NCI-H1048 (cell line): ENCODE measurements around the gene PRR5L.

Experiments used
- DNase-seq: peaks from one replicate; lab custom pipeline; 2025; lab: John Stamatoyannopoulos, UW

The PRR5L gene

DNA sequence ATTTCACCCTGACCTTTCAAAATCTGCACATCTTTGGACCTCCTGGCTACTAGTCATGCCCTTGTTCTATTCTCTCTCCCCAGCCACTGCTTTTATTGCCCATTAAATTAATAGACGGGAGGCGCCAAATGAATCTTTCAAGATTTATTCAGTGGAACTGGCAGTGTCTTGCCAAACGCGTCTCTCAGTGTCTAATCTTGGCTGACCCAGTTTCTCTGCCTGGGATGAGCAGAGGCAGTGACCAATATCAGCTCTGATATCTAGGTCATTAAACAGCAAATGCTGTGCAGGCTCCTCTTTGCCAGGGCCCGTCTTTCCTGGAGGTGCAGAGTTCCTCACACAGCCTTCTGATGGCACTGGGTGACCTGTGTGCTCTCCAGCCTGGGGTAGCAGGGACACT lies 140.0 kb downstream of the PRR5L start:
- no peak for DNase-seq

GRCh38 chr11:36436589-36436988 lies 140.5 kb downstream of the PRR5L start:
- DNase-seq = no peak

DNA sequence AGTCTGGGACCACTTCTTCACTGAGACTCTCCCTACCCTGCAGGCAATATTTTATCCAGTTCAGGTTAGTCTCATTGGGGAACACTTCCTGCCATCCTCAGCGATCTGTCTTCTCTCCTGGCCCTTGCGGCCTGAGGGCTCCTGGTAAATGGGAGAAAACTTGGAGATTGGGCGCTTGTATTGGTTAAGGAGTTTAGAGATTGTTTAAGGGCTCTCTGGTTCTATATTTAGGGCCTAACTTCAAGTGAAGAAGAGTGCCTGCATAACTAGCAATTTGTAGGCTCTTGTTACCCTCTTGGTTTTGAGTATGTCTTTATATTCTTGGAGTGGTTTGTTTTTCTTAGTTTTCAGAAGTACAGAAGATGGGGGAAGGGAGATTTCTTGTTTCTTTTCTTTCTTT lies 141.3 kb downstream of the PRR5L start:
- DNase-seq = no peak

DNA sequence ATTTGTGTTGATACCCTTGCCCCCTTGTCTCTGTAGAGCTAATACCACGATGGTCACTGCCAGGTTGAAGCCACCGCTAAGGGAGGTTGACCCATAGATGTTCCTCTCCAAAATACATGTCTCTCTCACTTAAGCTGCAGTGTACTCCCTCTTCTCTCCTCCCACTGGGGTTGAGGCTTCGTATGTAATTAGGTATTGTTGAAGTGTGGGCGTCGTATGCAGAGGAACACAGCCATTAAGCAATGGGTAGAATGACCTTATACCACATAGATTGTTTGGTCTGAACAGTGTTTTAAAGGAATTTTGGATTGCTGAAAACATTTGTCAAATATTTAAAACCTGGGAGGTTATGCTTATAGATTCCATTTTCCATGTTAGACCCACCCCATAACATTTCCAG lies 142.0 kb downstream of the PRR5L start:
- DNase-seq = no peak

DNA sequence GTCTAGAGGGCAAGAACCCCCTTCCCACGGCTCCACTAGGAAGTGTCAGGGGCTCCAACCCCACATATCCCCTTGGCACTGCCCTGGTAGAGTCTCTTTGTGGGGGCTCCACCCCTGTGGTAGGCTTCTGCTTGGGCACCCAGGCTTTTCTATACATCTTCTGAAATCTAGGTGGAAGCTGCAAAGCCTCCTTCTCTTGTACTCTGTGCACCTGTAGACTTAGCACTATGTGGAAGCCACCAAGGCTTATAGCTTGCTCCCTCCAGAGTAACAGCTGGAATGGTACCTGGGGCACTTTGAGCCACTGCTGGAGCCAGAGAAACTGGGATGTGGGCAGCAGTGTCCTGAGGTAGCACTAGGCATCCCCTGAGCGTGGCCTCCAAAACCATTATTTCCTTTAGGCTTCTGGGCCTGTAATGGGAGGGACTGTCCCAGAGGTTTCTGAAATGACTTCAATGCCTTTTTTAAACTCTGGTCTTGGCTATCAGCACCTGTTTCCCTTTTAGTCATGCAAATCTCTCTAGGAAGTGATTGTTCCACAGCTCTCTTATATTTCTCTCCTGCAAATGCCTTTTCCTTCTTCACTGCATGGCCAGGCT lies 145.6 kb downstream of the PRR5L start:
- DNase-seq = no peak

DNA sequence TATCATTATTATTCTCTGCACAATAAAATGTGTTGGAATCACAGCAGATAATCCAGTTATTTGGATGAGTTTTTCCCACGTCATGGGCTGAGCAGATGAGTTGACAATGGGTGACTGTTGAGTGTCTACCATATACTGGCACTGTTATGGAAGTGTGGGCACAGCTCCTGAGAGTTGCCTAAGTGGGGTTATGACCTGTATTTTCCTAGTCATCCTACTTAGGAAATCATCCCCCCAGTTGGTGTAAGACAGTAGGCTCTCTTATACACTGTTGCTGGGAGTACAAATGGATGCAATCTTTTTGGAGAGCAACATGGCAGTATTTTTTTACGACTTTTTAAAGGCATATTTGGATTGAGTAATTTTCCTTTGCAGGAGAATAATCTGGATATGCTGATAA lies 147.6 kb downstream of the PRR5L start:
- no peak for DNase-seq

- DNase-seq = no peak
Measured at GRCh38 chr11:36446135-36446534, 150.0 kb downstream of the PRR5L start.

- DNase-seq = no peak
Measured at GRCh38 chr11:36447514-36447913, 151.4 kb downstream of the PRR5L start.

GRCh38 chr11:36447947-36448346 lies 151.9 kb downstream of the PRR5L start:
- DNase-seq = no peak

- no peak for DNase-seq
Measured at GRCh38 chr11:36449561-36450096, 153.5 kb downstream of the PRR5L start.

GRCh38 chr11:36450110-36450572 lies 154.1 kb downstream of the PRR5L start:
- no peak for DNase-seq

DNA sequence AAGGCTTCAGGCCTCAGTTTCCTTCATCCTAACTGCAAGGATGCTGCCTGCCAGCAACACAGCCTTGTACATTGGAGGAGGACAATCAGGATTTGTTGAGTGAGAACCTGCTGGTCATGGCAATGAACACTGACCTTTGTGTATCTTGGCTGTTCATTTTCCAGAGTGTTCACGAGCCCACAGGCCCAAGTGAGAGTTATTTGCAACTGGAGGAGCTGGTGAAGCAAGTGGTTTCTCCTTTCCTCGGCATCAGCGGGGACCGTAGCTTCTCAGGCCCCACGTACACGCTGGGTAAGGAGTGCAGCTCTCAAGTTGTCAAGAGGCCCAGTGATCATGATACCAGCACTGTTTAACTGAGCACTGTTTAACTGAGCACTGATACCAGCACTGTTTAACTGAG lies 155.0 kb downstream of the PRR5L start:
- no peak for DNase-seq

GRCh38 chr11:36451681-36452080 lies 155.6 kb downstream of the PRR5L start:
- no peak for DNase-seq

- DNase-seq = no peak
Measured at GRCh38 chr11:36452236-36452940, 156.3 kb downstream of the PRR5L start.

DNA sequence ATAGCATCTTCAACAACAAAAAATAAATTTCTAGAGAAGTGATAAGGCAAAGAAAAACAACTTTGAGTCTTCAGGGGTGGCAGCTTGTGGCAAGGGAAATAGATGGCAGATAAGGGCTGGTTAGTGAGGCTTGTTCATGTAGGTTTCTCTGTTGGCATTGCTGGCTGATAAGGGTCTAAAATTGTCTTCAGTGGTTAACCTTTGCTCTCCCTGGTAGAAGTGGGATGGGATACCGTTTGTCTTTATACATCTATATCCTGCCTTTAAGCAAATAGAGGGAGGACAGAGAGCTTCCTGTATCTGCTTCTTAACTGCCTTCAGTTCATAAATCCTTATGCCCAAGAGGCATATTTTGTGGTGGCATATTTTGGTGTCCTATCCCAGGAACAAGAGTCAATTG lies 156.9 kb downstream of the PRR5L start:
- no peak for DNase-seq

DNA sequence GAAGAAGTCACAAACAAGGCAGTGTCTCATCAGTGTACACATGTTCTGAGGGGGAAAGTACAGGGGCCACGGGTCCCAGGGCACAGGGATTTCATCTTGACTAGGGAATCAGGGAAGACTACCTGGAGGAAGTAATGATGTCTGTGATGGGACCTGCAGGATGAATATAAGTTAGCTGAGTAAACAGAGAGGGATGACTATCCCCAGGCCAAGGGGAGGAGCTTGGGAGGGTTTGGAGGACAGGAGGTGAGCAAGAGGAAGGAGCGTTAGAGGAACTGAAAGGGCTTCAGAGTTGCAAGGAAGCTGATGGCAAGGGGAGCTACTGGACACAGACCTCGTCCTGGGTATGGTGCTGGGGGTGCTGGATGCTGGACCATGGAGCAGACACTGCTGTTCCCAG lies 157.6 kb downstream of the PRR5L start:
- DNase-seq = no peak

- DNase-seq = no peak
Measured at GRCh38 chr11:36454551-36454940, 158.5 kb downstream of the PRR5L start.

DNA sequence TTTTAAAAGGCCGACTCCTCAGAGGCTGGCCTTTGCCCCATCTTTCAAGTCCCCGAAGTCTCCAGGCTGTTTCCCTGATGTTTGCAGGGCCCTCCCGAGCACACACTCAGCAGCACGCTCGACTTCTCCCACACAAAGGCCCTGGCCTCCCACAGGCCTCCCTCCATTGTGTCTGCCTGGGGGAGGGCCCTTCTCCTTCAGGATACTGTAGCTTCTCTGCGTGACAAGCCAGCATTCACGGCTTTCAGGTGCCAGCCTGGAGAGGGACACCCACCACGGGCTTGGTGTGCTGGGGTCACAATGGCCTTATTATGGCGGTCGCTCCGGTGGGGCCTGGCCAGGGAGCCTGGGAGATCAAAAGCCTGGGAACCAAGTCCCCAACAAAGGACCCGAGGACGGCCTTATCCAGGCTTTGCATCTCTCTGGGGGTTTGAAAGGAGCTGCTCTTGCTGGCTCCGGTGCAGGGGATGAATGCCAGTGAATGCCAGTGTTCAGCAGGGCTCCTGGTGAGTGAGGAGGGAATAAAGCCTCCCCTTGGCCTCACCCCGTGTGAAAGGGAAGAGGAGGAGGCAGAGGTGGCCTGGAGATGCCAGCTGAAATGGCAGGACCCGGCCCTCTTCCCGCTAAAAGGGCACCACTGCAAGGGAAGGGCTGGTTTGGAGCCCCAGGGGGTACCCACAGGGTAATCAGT lies 159.0 kb downstream of the PRR5L start:
- no peak for DNase-seq

GRCh38 chr11:36455658-36456111 lies 159.6 kb downstream of the PRR5L start:
- no peak for DNase-seq

DNA sequence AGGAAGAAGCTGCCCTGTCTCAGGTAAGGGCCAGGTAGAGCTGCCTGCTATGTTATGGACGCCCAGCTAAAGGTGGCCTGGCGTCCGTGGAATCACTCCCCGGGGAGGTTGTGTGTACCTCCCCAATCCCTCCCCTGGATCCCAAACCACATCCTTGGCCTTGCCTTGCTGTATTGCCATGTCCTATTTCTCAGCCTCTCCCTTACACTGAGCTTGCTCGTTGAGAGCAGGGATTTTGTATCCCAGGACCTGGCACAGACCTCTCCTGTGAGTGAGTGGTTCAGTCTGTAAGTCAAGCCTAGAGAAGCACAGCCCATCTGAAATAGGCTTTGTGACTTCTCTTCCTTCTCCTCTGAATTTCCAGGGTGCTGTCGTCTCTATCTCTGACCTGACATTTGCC lies 160.1 kb downstream of the PRR5L start:
- no peak for DNase-seq

DNA sequence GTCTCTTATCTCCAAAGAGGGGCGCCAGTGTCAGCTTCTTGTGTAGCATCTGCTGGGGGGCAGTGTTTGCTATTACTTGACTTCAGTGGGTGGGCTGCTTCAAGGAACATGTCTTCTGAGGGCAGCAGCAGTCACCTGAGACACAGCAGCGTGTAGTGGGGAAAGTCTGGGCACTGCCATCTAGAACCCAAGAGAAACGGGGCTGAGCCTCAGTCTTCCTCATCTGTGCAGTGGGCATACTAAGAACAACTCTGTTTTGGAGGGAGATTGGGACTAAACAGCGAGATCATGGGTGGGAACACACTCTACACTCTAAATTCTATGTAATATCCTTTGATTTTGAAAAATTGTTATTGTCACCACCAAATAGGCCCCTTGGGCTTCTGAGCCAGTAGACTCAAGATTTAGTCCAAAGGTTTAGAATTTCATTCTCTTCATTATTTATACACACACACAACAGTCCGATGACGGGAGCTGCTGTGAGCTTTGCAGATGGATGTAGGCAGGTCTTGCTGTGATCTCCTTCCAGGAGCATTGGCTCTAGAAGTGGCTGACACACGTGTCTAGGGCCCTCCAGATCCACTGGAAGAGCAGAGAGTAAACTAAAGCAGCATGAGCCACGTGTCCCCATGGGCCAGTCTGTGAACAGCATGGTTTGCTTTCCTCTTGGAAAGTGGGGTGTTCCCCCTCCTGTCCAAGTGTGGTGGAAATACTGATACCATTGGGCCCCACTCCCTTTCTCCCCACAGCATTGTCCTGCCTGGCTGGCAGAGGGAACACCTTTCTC lies 162.2 kb downstream of the PRR5L start:
- no peak for DNase-seq

- no peak for DNase-seq
Measured at GRCh38 chr11:36459046-36459445, 163.0 kb downstream of the PRR5L start.
